Keratinocyte (primary cell): ENCODE results near the gene CREB3. TPM values are rescaled to one million over a fixed set of nuclear protein-coding genes. Genes with fewer than 3 reads are reported as not detected.

Source experiments
- DNase-seq: peaks from one replicate; pipeline ENCODE4 v3.0.0-alpha.2; 2011; ENCODE audit warnings: low read depth, missing footprints, low spot score
- FAIRE-seq: peaks from 2 replicates; lab custom pipeline; 2011; peaks lifted over from hg19 to GRCh38; lab: Jason Lieb, UNC
- H2AFZ ChIP-seq: 2 replicates; pipeline ENCODE4 v1.6.0; 2012; ENCODE audit warnings: low read length, control low read depth, inconsistent platforms; ENCODE audit not compliant: control insufficient read depth
- H3K27ac ChIP-seq: 2 replicates; pipeline ENCODE4 v1.5.1; 2011; ENCODE audit warnings: low read length; ENCODE audit not compliant: control insufficient read depth, insufficient read depth
- H3K27me3 ChIP-seq: 3 replicates; pipeline ENCODE4 v1.6.0; 2011; ENCODE audit warnings: low read length; ENCODE audit not compliant: control insufficient read depth, insufficient read depth; ENCODE audit errors: extremely low read depth
- H3K36me3 ChIP-seq, 2 experiments: 2 replicates in 1 of 2; 3 replicates in 1 of 2; pipeline ENCODE4 v1.5.1; 2011; ENCODE audit warnings: low read length in 2 of 2, mild to moderate bottlenecking in 1 of 2; ENCODE audit not compliant: control insufficient read depth in 2 of 2, insufficient read depth in 2 of 2; ENCODE audit errors: extremely low read depth in 1 of 2
- H3K4me1 ChIP-seq: 3 replicates; pipeline ENCODE4 v1.5.1; 2011; ENCODE audit warnings: low read length; ENCODE audit not compliant: control insufficient read depth, insufficient read depth; ENCODE audit errors: extremely low read depth
- H3K4me2 ChIP-seq: 3 replicates; pipeline ENCODE4 v1.6.0; 2011; ENCODE audit warnings: low read depth, low read length; ENCODE audit not compliant: control insufficient read depth, insufficient read depth; ENCODE audit errors: extremely low read depth
- H3K4me3 ChIP-seq, 3 experiments: fragments of 200-600 bp in 1 of 3; sonication (generic) in 1 of 3; 2 replicates in 2 of 3; 3 replicates in 1 of 3; pipeline ENCODE4 v1.5.1; 2011 to 2016; ENCODE audit warnings: low read length in 3 of 3, mild to moderate bottlenecking in 3 of 3, control low read depth in 2 of 3, inconsistent platforms in 1 of 3, low read depth in 1 of 3, mixed read lengths in 1 of 3, mixed run types in 1 of 3, moderate library complexity in 1 of 3; ENCODE audit not compliant: control insufficient read depth in 2 of 3, insufficient read depth in 2 of 3; ENCODE audit errors: extremely low read depth in 1 of 3
- H3K79me2 ChIP-seq: 2 replicates; pipeline ENCODE4 v1.6.0; 2012; ENCODE audit warnings: low read length; ENCODE audit not compliant: control insufficient read depth, insufficient read depth
- H3K9ac ChIP-seq: 3 replicates; pipeline ENCODE4 v1.6.0; 2011; ENCODE audit warnings: low read length; ENCODE audit not compliant: control insufficient read depth, insufficient read depth; ENCODE audit errors: extremely low read depth
- H3K9me1 ChIP-seq: 3 replicates; pipeline ENCODE4 v1.6.0; 2011; ENCODE audit warnings: low read length; ENCODE audit not compliant: control insufficient read depth, insufficient read depth; ENCODE audit errors: extremely low read depth
- H3K9me3 ChIP-seq: 2 replicates; pipeline ENCODE4 v1.5.1; 2012; ENCODE audit warnings: low read depth, low read length; ENCODE audit not compliant: control insufficient read depth
- H4K20me1 ChIP-seq: 3 replicates; pipeline ENCODE4 v1.6.0; 2011; ENCODE audit warnings: low read length; ENCODE audit not compliant: control insufficient read depth, insufficient read depth; ENCODE audit errors: extremely low read depth
- CTCF ChIP-seq, 3 experiments: IDR thresholded peaks in 1 of 3; conservative IDR thresholded peaks in 1 of 3; optimal IDR thresholded peaks in 1 of 3; 2 replicates in 2 of 3; 3 replicates in 1 of 3; pipeline versions ENCODE3 to v1.5.1; 2011; ENCODE audit warnings: low read length in 3 of 3, mild to moderate bottlenecking in 3 of 3, moderate library complexity in 2 of 3, control low read depth in 1 of 3, inconsistent platforms in 1 of 3; ENCODE audit not compliant: insufficient read depth in 2 of 3; ENCODE audit errors: extremely low read depth in 1 of 3
- EZH2 ChIP-seq: IDR thresholded peaks from one replicate; pipeline ENCODE4 v1.6.1; 2012; ENCODE audit warnings: inconsistent platforms, mild to moderate bottlenecking, low read length, moderate library complexity
- dilution Hi-C: fragments of 300-500 bp; cut with MboI; formaldehyde crosslinking; loops from one replicate; pipeline ENCODE4 v1.7.0; 2020; ENCODE audit warnings: low sequenced_read_pairs; ENCODE audit not compliant: extremely low pct_ligation_motif_present
- polyA plus RNA-seq, 5 experiments: library from polyadenylated mRNA; depleted of rRNA in 3 of 5; stranded (reverse) in 3 of 5; stranded (forward) in 1 of 5; unstranded in 1 of 5; fragments of >200 nt; gene quantifications; 1 replicate in 1 of 5; 2 replicates in 3 of 5; 3 replicates in 1 of 5; pipeline versions ENCODE4 v1.2.1 to v1.2.3, GENCODE V29; 2011 to 2012; ENCODE audit warnings: missing spikeins in 2 of 5, low read depth in 1 of 5, low replicate concordance in 1 of 5

Gene CREB3
- polyA plus RNA-seq, 1 donor (not counting 4 experiments of a cell fraction or from before 2014, with no cell fraction given), result 24.6 TPM

- no peak overlapping the region for H3K27ac ChIP-seq
- H3K79me2 ChIP-seq, result peaks cover 1% of the 10 kb centered on the region
- H3K36me3 ChIP-seq, result no peaks in the 10 kb centered on the region
- H3K4me2 ChIP-seq, result no peak overlapping the region
- DNase-seq (no peak), FAIRE-seq (no peak)
- no peak overlapping the region for H3K4me3 ChIP-seq
- no peaks in the 10 kb centered on the region for H3K27me3 ChIP-seq
- dilution Hi-C loops, result no loop called here
- H2AFZ ChIP-seq, result no peak overlapping the region
- no peaks in the 10 kb centered on the region for H4K20me1 ChIP-seq
- no peak for TF ChIP-seq EZH2
- no peak for TF ChIP-seq CTCF (optimal IDR thresholded peaks at IDR 0.05 in 1 of 3, IDR thresholded peaks at IDR 0.05 in 1 of 3, conservative IDR thresholded peaks at IDR 0.05 in 1 of 3; ENCODE audit: extremely low read depth in 1 of 3, insufficient read depth in 2 of 3, low read length in 3 of 3)
- peaks cover 3% of the 10 kb centered on the region for H3K4me1 ChIP-seq
- no peak overlapping the region for H3K9ac ChIP-seq
- H3K9me3 ChIP-seq, result no peaks in the 10 kb centered on the region
- H3K9me1 ChIP-seq, result no peaks in the 10 kb centered on the region
These were observed 28.2 kb downstream of the CREB3 start for GRCh38 chr9:35760651-35761050.

- Histone ChIP-seq H2AFZ (no peak overlapping the region), H3K27ac (no peak overlapping the region), H3K36me3 (no peaks in the 10 kb centered on the region), H3K4me1 (no peaks in the 10 kb centered on the region), H3K4me3 (no peak overlapping the region), H3K9me3 (no peaks in the 10 kb centered on the region), H3K4me2 (no peak overlapping the region), H3K9ac (no peak overlapping the region), H3K9me1 (no peaks in the 10 kb centered on the region), H3K79me2 (peaks cover 1% of the 10 kb centered on the region), H4K20me1 (no peaks in the 10 kb centered on the region), H3K27me3 (no peaks in the 10 kb centered on the region)
- no peak for DNase-seq
- no peak for TF ChIP-seq CTCF (optimal IDR thresholded peaks at IDR 0.05 in 1 of 3, IDR thresholded peaks at IDR 0.05 in 1 of 3, conservative IDR thresholded peaks at IDR 0.05 in 1 of 3; ENCODE audit: extremely low read depth in 1 of 3, insufficient read depth in 2 of 3, low read length in 3 of 3)
- no peak for TF ChIP-seq EZH2
- no peak for FAIRE-seq
- dilution Hi-C loops, result no loop called here
These were observed 30.7 kb downstream of the CREB3 start for GRCh38 chr9:35763181-35763580.
